ENCODE results near the gene GINS1. TPM values are rescaled to one million over a fixed set of nuclear protein-coding genes. Genes with fewer than 3 reads are reported as not detected.
A peak's percentile ranks its signal among the peaks of the same experiment; 100 is the strongest.

GINS1 gene
- total RNA-seq, 4 donors from 2014 or later = 0.44 to 1.5 (median 0.89) TPM; not detected in 1

- peaks cover 5 to 7% of the 10 kb centered on the region in 2 donors for H3K4me1 ChIP-seq
- no peaks in the 10 kb centered on the region for H3K36me3 ChIP-seq
- H3K27me3 ChIP-seq = no peaks in the 10 kb centered on the region
- H3K27ac ChIP-seq = no peak overlapping the region
- DNase-seq = no peak
- no peaks in the 10 kb centered on the region for H3K9me3 ChIP-seq
- no peak for TF ChIP-seq CTCF (IDR thresholded peaks at IDR 0.05)
- TF ChIP-seq POLR2A (IDR thresholded peaks at IDR 0.05) = no peak
- 3 to 5% methylated on average over 4 of the region's 4 CpGs for WGBS, 2 donors
- peak overlapping the region in 1 of 3 donors; percentile 53 for H3K4me3 ChIP-seq (replicated peaks in 1 of 3)
- intact Hi-C loops (cut with DNase I) = loop anchor here (5.0 to 10.0 kb wide), 2 partner anchors 333 to 411 kb away; no protein-coding TSS in a partner anchor
Observed at GRCh38 chr20:25408170-25408547, 686 bp downstream of the GINS1 start.

- DNase-seq = no peak
- TF ChIP-seq POLR2A (IDR thresholded peaks at IDR 0.05) (no peak), CTCF (IDR thresholded peaks at IDR 0.05) (no peak)
- Histone ChIP-seq H3K27me3 (no peaks in the 10 kb centered on the region), H3K27ac (no peak overlapping the region), H3K9me3 (no peaks in the 10 kb centered on the region), H3K4me3 (replicated peaks in 1 of 3) (no peak overlapping the region), H3K4me1 (peaks cover 5 to 7% of the 10 kb centered on the region in 2 donors), H3K36me3 (no peaks in the 10 kb centered on the region)
- WGBS, 2 donors = 87 to 91% methylated on average over 5 of the region's 5 CpGs
- intact Hi-C loops (cut with DNase I) = loop anchor here (5.0 to 10.0 kb wide), 2 partner anchors 334 to 412 kb away; no protein-coding TSS in a partner anchor
Observed at GRCh38 chr20:25408890-25409289, 1.4 kb downstream of the GINS1 start.

- Histone ChIP-seq H3K27ac (no peak overlapping the region), H3K36me3 (no peaks in the 10 kb centered on the region), H3K4me1 (no peaks in the 10 kb centered on the region), H3K4me3 (replicated peaks in 1 of 3) (no peak overlapping the region), H3K27me3 (no peaks in the 10 kb centered on the region), H3K9me3 (no peaks in the 10 kb centered on the region)
- DNase-seq = no peak
- TF ChIP-seq CTCF (IDR thresholded peaks at IDR 0.05) = no peak
- TF ChIP-seq POLR2A (IDR thresholded peaks at IDR 0.05) = no peak
- 100% methylated on average over 1 of the region's 1 CpG for WGBS, 2 donors
- intact Hi-C loops (cut with DNase I) = no loop called here
Observed at GRCh38 chr20:25418776-25419175, 11.3 kb downstream of the GINS1 start.

- Histone ChIP-seq H3K4me3 (replicated peaks in 1 of 3) (no peak overlapping the region), H3K27ac (no peak overlapping the region), H3K27me3 (no peaks in the 10 kb centered on the region), H3K4me1 (no peaks in the 10 kb centered on the region), H3K9me3 (no peaks in the 10 kb centered on the region), H3K36me3 (no peaks in the 10 kb centered on the region)
- intact Hi-C loops (cut with DNase I) = no loop called here
- no peak for DNase-seq
- TF ChIP-seq POLR2A (IDR thresholded peaks at IDR 0.05) (no peak), CTCF (IDR thresholded peaks at IDR 0.05) (no peak)
Observed at GRCh38 chr20:25421102-25421501, 13.6 kb downstream of the GINS1 start.

GRCh38 chr20:25422032-25422431 is 14.6 kb downstream of the GINS1 start:
- no peak for TF ChIP-seq CTCF (IDR thresholded peaks at IDR 0.05)
- no peak for TF ChIP-seq POLR2A (IDR thresholded peaks at IDR 0.05)
- intact Hi-C loops (cut with DNase I) = no loop called here
- Histone ChIP-seq H3K4me3 (replicated peaks in 1 of 3) (no peak overlapping the region), H3K9me3 (no peaks in the 10 kb centered on the region), H3K27me3 (no peaks in the 10 kb centered on the region), H3K27ac (no peak overlapping the region), H3K4me1 (no peaks in the 10 kb centered on the region), H3K36me3 (no peaks in the 10 kb centered on the region)
- no peak for DNase-seq
- WGBS, 2 donors = 90 to 95% methylated on average over 4 of the region's 4 CpGs
